IMR-90 (cell line): ENCODE data around the gene AMFR. TPM values are rescaled to one million over a fixed set of nuclear protein-coding genes. Genes with fewer than 3 reads are reported as not detected.

Experiments
- ATAC-seq: fragments of 200-7000 bp; cut with Tn5 transposase; 2 replicates; pipeline ENCODE4 v1.9.1; 2020; ENCODE audit warnings: low read depth, mild to moderate bottlenecking, moderate library complexity
- BruUV-seq: library from RNA; stranded (reverse); fragments of 400-500 nt; replicated peaks from 2 replicates; lab custom pipeline; 2021; lab: Mats Ljungman, UMichigan
- CTCF ChIA-PET: fragments of 300-600 bp; formaldehyde crosslinking; extraction: SDS; loops from one replicate; lab custom pipeline; 2021; ENCODE audit warnings: antibody characterized with exemption; lab: Yijun Ruan, JAX
- POLR2A ChIA-PET: fragments of 300-600 bp; sonication (Branson Sonifier 250); formaldehyde crosslinking; loops from one replicate; lab custom pipeline; 2022; ENCODE audit warnings: antibody characterized with exemption; ENCODE audit not compliant: unreplicated experiment; lab: Charles Lee
- DNase-seq: peaks from one replicate; pipeline ENCODE4 v3.0.0; 2013
- H2AFZ ChIP-seq: replicated peaks from 2 replicates; pipeline ENCODE3; 2013; ENCODE audit warnings: low read length, mild to moderate bottlenecking; ENCODE audit not compliant: poor library complexity
- H2AK5ac ChIP-seq: 2 replicates; pipeline ENCODE4 v1.6.1; 2013; ENCODE audit warnings: low read depth, low read length, inconsistent platforms
- H2AK9ac ChIP-seq: replicated peaks from 2 replicates; pipeline ENCODE3; 2013; ENCODE audit warnings: mild to moderate bottlenecking, low read depth, low read length, moderate library complexity; ENCODE audit not compliant: poor library complexity
- H2BK120ac ChIP-seq: 2 replicates; pipeline ENCODE4 v1.6.1; 2013; ENCODE audit warnings: low read depth, low read length, inconsistent platforms
- H2BK15ac ChIP-seq: 3 replicates; pipeline ENCODE4 v1.6.1; 2013; ENCODE audit warnings: low read depth, low read length, inconsistent platforms
- H2BK20ac ChIP-seq: 2 replicates; pipeline ENCODE4 v1.6.1; 2013; ENCODE audit warnings: low read depth, mild to moderate bottlenecking, inconsistent platforms, low read length, moderate library complexity
- H2BK5ac ChIP-seq: 2 replicates; pipeline ENCODE4 v1.6.1; 2013; ENCODE audit warnings: mild to moderate bottlenecking, low read depth, low read length, inconsistent platforms; ENCODE audit not compliant: poor library complexity, severe bottlenecking
- H3K14ac ChIP-seq: replicated peaks from 2 replicates; pipeline ENCODE4 v1.6.1; 2013; ENCODE audit warnings: low read depth, low read length, inconsistent platforms
- H3K18ac ChIP-seq: 2 replicates; pipeline ENCODE4 v1.6.1; 2013; ENCODE audit warnings: low read depth, low read length, control low read depth
- H3K23ac ChIP-seq: 2 replicates; pipeline ENCODE4 v1.6.1; 2013; ENCODE audit warnings: low read depth, low read length, inconsistent platforms
- H3K27ac ChIP-seq: 2 replicates; pipeline ENCODE4 v1.5.1; 2013; ENCODE audit warnings: mild to moderate bottlenecking, control low read depth, low read length; ENCODE audit not compliant: insufficient read depth
- H3K27me3 ChIP-seq: 2 replicates; pipeline ENCODE4 v1.6.1; 2013; ENCODE audit warnings: low read length; ENCODE audit not compliant: control insufficient read depth, insufficient read depth
- H3K36me3 ChIP-seq: 2 replicates; pipeline ENCODE4 v1.6.1; 2013; ENCODE audit warnings: low read length, mixed read lengths; ENCODE audit not compliant: control insufficient read depth, insufficient read depth
- H3K4ac ChIP-seq: 2 replicates; pipeline ENCODE4 v1.6.1; 2013; ENCODE audit warnings: low read depth, low read length, inconsistent platforms
- H3K4me1 ChIP-seq: 2 replicates; pipeline ENCODE4 v1.6.1; 2013; ENCODE audit warnings: low read length, mixed read lengths; ENCODE audit not compliant: control insufficient read depth, insufficient read depth
- H3K4me2 ChIP-seq: 2 replicates; pipeline ENCODE4 v1.6.1; 2013; ENCODE audit warnings: low read depth, mild to moderate bottlenecking, control low read depth, low read length, moderate library complexity
- H3K4me3 ChIP-seq: 2 replicates; pipeline ENCODE4 v1.5.1; 2013; ENCODE audit warnings: low read depth, mild to moderate bottlenecking, control low read depth, low read length, moderate library complexity; ENCODE audit not compliant: insufficient read depth
- H3K56ac ChIP-seq: 2 replicates; pipeline ENCODE4 v1.6.1; 2013; ENCODE audit warnings: low read length, inconsistent platforms; ENCODE audit not compliant: insufficient read depth; ENCODE audit errors: extremely low read depth
- H3K79me1 ChIP-seq, 2 experiments: 2 replicates each; pipeline ENCODE4 v1.6.1; 2013; ENCODE audit warnings: low read length in 2 of 2, inconsistent platforms in 1 of 2, low read depth in 1 of 2
- H3K9ac ChIP-seq: 2 replicates; pipeline ENCODE4 v1.6.1; 2013; ENCODE audit warnings: low read depth, low read length, control low read depth
- H3K9me1 ChIP-seq: 2 replicates; pipeline ENCODE4 v1.6.1; 2013; ENCODE audit warnings: low read length, inconsistent platforms; ENCODE audit not compliant: insufficient read depth
- H3K9me3 ChIP-seq: 2 replicates; pipeline ENCODE4 v1.6.1; 2013; ENCODE audit warnings: low read length; ENCODE audit not compliant: control insufficient read depth, insufficient read depth
- H4K20me1 ChIP-seq: 2 replicates; pipeline ENCODE4 v1.6.1; 2013; ENCODE audit warnings: low read length, inconsistent platforms; ENCODE audit not compliant: insufficient read depth
- H4K5ac ChIP-seq: 2 replicates; pipeline ENCODE4 v1.6.1; 2013; ENCODE audit warnings: mild to moderate bottlenecking, low read depth, low read length, control low read depth
- H4K8ac ChIP-seq, 2 experiments: 2 replicates each; pipeline ENCODE4 v1.6.1; 2013; ENCODE audit warnings: low read depth in 2 of 2, low read length in 2 of 2, control low read depth in 1 of 2, inconsistent platforms in 1 of 2
- H4K91ac ChIP-seq: 2 replicates; pipeline ENCODE4 v1.6.1; 2013; ENCODE audit warnings: low read depth, low read length, inconsistent platforms; ENCODE audit not compliant: insufficient read depth
- BHLHE40 ChIP-seq: fragments of 150-350 bp; IDR thresholded peaks from 2 replicates; pipeline ENCODE4 v1.6.1; 2016; ENCODE audit warnings: mild to moderate bottlenecking, low read depth, low read length
- CEBPB ChIP-seq: IDR thresholded peaks from 2 replicates; pipeline ENCODE4 v1.6.1; 2012; ENCODE audit warnings: low read depth, low read length, improper control_type of control experiment
- CTCF ChIP-seq: conservative IDR thresholded peaks from 2 replicates; pipeline ENCODE4 v1.5.1; 2012; ENCODE audit warnings: mild to moderate bottlenecking, low read depth, low read length, improper control_type of control experiment
- ELK1 ChIP-seq: fragments of 150-350 bp; IDR thresholded peaks from 2 replicates; pipeline ENCODE4 v1.6.1; 2016; ENCODE audit warnings: low read depth, mild to moderate bottlenecking, low read length, moderate library complexity, borderline replicate concordance
- FOS ChIP-seq: fragments of 150-350 bp; IDR thresholded peaks from 2 replicates; pipeline ENCODE4 v1.6.1; 2016; ENCODE audit warnings: low read depth, low read length
- MAFK ChIP-seq: IDR thresholded peaks from 2 replicates; pipeline ENCODE4 v1.6.1; 2012; ENCODE audit warnings: low read depth, low read length, improper control_type of control experiment
- MAZ ChIP-seq: IDR thresholded peaks from 2 replicates; pipeline ENCODE4 v1.6.1; 2012; ENCODE audit warnings: low read depth, mild to moderate bottlenecking, low read length, improper control_type of control experiment, moderate library complexity, borderline replicate concordance
- MXI1 ChIP-seq: IDR thresholded peaks from 2 replicates; pipeline ENCODE4 v1.6.1; 2012; ENCODE audit warnings: low read depth, mild to moderate bottlenecking, low read length, moderate library complexity, borderline replicate concordance
- NFE2L2 ChIP-seq: fragments of 150-350 bp; IDR thresholded peaks from 2 replicates; pipeline ENCODE4 v1.6.1; 2016; ENCODE audit warnings: low read depth, mild to moderate bottlenecking, low read length
- POLR2A ChIP-seq: IDR thresholded peaks from 2 replicates; pipeline ENCODE4 v1.6.1; 2012; ENCODE audit warnings: mild to moderate bottlenecking, low read depth, low read length
- RAD21 ChIP-seq: IDR thresholded peaks from 2 replicates; pipeline ENCODE4 v1.6.1; 2012; ENCODE audit warnings: low read length, improper control_type of control experiment
- RCOR1 ChIP-seq: IDR thresholded peaks from 2 replicates; pipeline ENCODE4 v1.6.1; 2012; ENCODE audit warnings: mild to moderate bottlenecking, low read length, improper control_type of control experiment; ENCODE audit not compliant: insufficient replicate concordance
- RFX5 ChIP-seq: IDR thresholded peaks from 2 replicates; pipeline ENCODE4 v1.8.0; 2012; ENCODE audit warnings: low read depth, mild to moderate bottlenecking, low read length, moderate library complexity
- USF2 ChIP-seq: fragments of 150-350 bp; IDR thresholded peaks from 2 replicates; pipeline ENCODE4 v1.6.1; 2017; ENCODE audit warnings: mild to moderate bottlenecking, antibody characterized with exemption, low read length, low read depth
- WGBS, 2 experiments: methylation state at CpG; one replicate each; pipeline versions ENCODE4 v1.1.5 to v1.1.7; 2013; ENCODE audit warnings: missing lambda C conversion rate in 2 of 2; ENCODE audit not compliant: insufficient read length in 1 of 2; ENCODE audit errors: extremely low coverage in 2 of 2; 5-methylcytosine and 5-hydroxymethylcytosine counted together
- dilution Hi-C: fragments of 300-500 bp; cut with HindIII; formaldehyde crosslinking; loops from one replicate; pipeline ENCODE4 v1.14.3; 2018; ENCODE audit warnings: low sequenced_read_pairs; ENCODE audit not compliant: unreplicated experiment
- in situ Hi-C: fragments of 300-500 bp; cut with MboI; formaldehyde crosslinking; loops from 3 replicates; pipeline ENCODE4 v1.14.3; 2019; ENCODE audit warnings: low sequenced_read_pairs, inconsistent platforms, mixed read lengths
- intact Hi-C: fragments of 100-400 bp; cut with micrococcal nuclease; formaldehyde crosslinking; loops from 2 replicates; pipeline ENCODE4 v1.10.0; 2022
- polyA plus RNA-seq, 3 experiments: library from polyadenylated mRNA; depleted of rRNA; stranded (reverse); fragments of >200 nt; gene quantifications; 2 replicates each; pipeline ENCODE4 v1.2.3, GENCODE V29; 2012; ENCODE audit warnings: low replicate concordance in 1 of 3
- total RNA-seq: library from RNA; depleted of rRNA; stranded (reverse); fragments of >200 nt; gene quantifications from 2 replicates; pipeline ENCODE4 v1.2.3, GENCODE V29; 2012

The AMFR gene
- total and polyA plus RNA-seq, 2 of the 4 experiments (the other 2 are of a cell fraction) = 60.7 to 216 TPM

- no peak overlapping the region for H4K8ac ChIP-seq
- no peak overlapping the region for H2AFZ ChIP-seq
- H2AK9ac ChIP-seq = no peak overlapping the region
- H4K91ac ChIP-seq = no peak overlapping the region
- no peak overlapping the region for H2BK15ac ChIP-seq
- H3K9ac ChIP-seq = no peak overlapping the region
- H3K4me3 ChIP-seq = no peak overlapping the region
- peaks cover 13% of the 10 kb centered on the region for H3K9me1 ChIP-seq
- H3K79me1 ChIP-seq = peaks cover 3 to 8% of the 10 kb centered on the region in 2 experiments; a peak in 1 of 4 replicates
- no peaks in the 10 kb centered on the region for H3K9me3 ChIP-seq
- H2BK5ac ChIP-seq = no peak overlapping the region
- H3K4me2 ChIP-seq = no peak overlapping the region
- no peak overlapping the region for H3K56ac ChIP-seq
- in situ Hi-C loops = loop anchor here (25.0 kb wide), 1 partner anchor 875 kb away; the partner anchor contains the start of gene MMP2
- H3K18ac ChIP-seq = no peak overlapping the region
- no peaks in the 10 kb centered on the region for H4K20me1 ChIP-seq
- H3K23ac ChIP-seq = no peak overlapping the region
- DNase-seq = no peak
- peaks cover 40% of the 10 kb centered on the region for H3K36me3 ChIP-seq
- intact Hi-C loops = no loop called here
- peaks cover 9% of the 10 kb centered on the region for H3K4me1 ChIP-seq
- H3K27me3 ChIP-seq = no peaks in the 10 kb centered on the region
- H2AK5ac ChIP-seq = no peak overlapping the region
- CTCF ChIA-PET = no interaction called here
- H3K4ac ChIP-seq = no peak overlapping the region
- 82% methylated on average over 2 of the region's 15 CpGs; no CpG with 5 or more reads in 1 of the 2 experiments for WGBS, 2 experiments
- POLR2A ChIA-PET = no interaction called here
- H4K5ac ChIP-seq = no peak overlapping the region
- TF ChIP-seq CEBPB (no peak), RAD21 (no peak), RCOR1 (no peak), MAZ (no peak), USF2 (no peak), MXI1 (no peak), MAFK (no peak), NFE2L2 (no peak), CTCF (no peak), BHLHE40 (no peak), ELK1 (no peak), RFX5 (no peak), FOS (no peak), POLR2A (no peak)
- no peak overlapping the region for H2BK20ac ChIP-seq
- H2BK120ac ChIP-seq = no peak overlapping the region
- dilution Hi-C loops = no loop called here
- H3K14ac ChIP-seq = no peak overlapping the region
- BruUV-seq = TSS peak; percentile 93
- no peak for ATAC-seq
- no peak overlapping the region for H3K27ac ChIP-seq
These were observed 63.2 kb downstream of the AMFR start for GRCh38 chr16:56362057-56362655.
